GM12872 (cell line): ENCODE measurements around the gene UBFD1.

Experiments
- CTCF ChIP-seq: IDR thresholded peaks from 3 replicates; pipeline ENCODE4 v1.5.1; 2011; ENCODE audit warnings: low read depth, mild to moderate bottlenecking, low read length, moderate library complexity; ENCODE audit not compliant: insufficient read depth

Gene UBFD1

GRCh38 chr16:23530062-23530461 is 27.5 kb upstream of the UBFD1 start:
- TF ChIP-seq CTCF: no peak

- TF ChIP-seq CTCF: no peak
Measured at GRCh38 chr16:23532448-23532847, 25.1 kb upstream of the UBFD1 start.

- no peak for TF ChIP-seq CTCF
Measured at GRCh38 chr16:23534868-23535860, 22.4 kb upstream of the UBFD1 start.

GRCh38 chr16:23535901-23536300 is 21.6 kb upstream of the UBFD1 start:
- TF ChIP-seq CTCF: no peak

GRCh38 chr16:23537390-23537789 is 20.1 kb upstream of the UBFD1 start:
- no peak for TF ChIP-seq CTCF

GRCh38 chr16:23538919-23539278 is 18.6 kb upstream of the UBFD1 start:
- no peak for TF ChIP-seq CTCF

- TF ChIP-seq CTCF: no peak
Measured at GRCh38 chr16:23539984-23540816, 17.3 kb upstream of the UBFD1 start.
